ENCODE measurements around the gene UMPS. TPM values are rescaled to one million over a fixed set of nuclear protein-coding genes. Genes with fewer than 3 reads are reported as not detected.

UMPS gene
- total and polyA plus RNA-seq, 2 experiments from 2014 or later: 29.8 to 38.7 TPM

GRCh38 chr3:124691599-124691998, 38.7 kb upstream of the UMPS start:
- H3K4me3 ChIP-seq: no peak overlapping the region
- no peak overlapping the region for H3K4me2 ChIP-seq (ENCODE audit: unreplicated experiment)
- H4K20me1 ChIP-seq (ENCODE audit: insufficient read depth): no peaks in the 10 kb centered on the region
- TF ChIP-seq EZH2 (IDR thresholded peaks at IDR 0.05; ENCODE audit: insufficient read depth, poor library complexity, severe bottlenecking) (no peak), EZH2phosphoT487 (IDR thresholded peaks at IDR 0.05; ENCODE audit: insufficient read depth, low read depth) (no peak)
- no peaks in the 10 kb centered on the region for H3K79me2 ChIP-seq (ENCODE audit: insufficient read depth)
- H3K9me2 ChIP-seq (ENCODE audit: insufficient read depth): no peaks in the 10 kb centered on the region
- 22 to 31% methylated on average over 3 of the region's 3 CpGs for WGBS, 2 experiments (ENCODE audit: low coverage in 1 of 2, low lambda C conversion rate in 2 of 2, missing lambda C conversion rate in 2 of 2)
- no peaks in the 10 kb centered on the region for H3F3A ChIP-seq (ENCODE audit: insufficient read depth)
- no peaks in the 10 kb centered on the region for H3K4me1 ChIP-seq (ENCODE audit: insufficient read depth)
- H3K27ac ChIP-seq: no peak overlapping the region
- H3K9me3 ChIP-seq (ENCODE audit: low read depth): no peaks in the 10 kb centered on the region
- DNase-seq: no peak
- in situ Hi-C loops (cut with MboI): no loop called here
- no peak overlapping the region for H3K9ac ChIP-seq
- no peaks in the 10 kb centered on the region; the same call in 1 of the 2 replicates for H3K27me3 ChIP-seq (replicated peaks; ENCODE audit: insufficient read depth)
- H2AFZ ChIP-seq: no peak overlapping the region
- H3K36me3 ChIP-seq (ENCODE audit: low read depth): no peaks in the 10 kb centered on the region

GRCh38 chr3:124694486-124694885, 35.8 kb upstream of the UMPS start:
- Histone ChIP-seq H3K9me3 (ENCODE audit: low read depth) (no peaks in the 10 kb centered on the region), H3K36me3 (ENCODE audit: low read depth) (no peaks in the 10 kb centered on the region), H3K4me3 (no peak overlapping the region), H4K20me1 (ENCODE audit: insufficient read depth) (no peaks in the 10 kb centered on the region), H3K79me2 (ENCODE audit: insufficient read depth) (no peaks in the 10 kb centered on the region), H3K9me2 (ENCODE audit: insufficient read depth) (no peaks in the 10 kb centered on the region), H3K9ac (no peak overlapping the region), H2AFZ (no peak overlapping the region), H3K4me2 (ENCODE audit: unreplicated experiment) (no peak overlapping the region), H3K27me3 (replicated peaks; ENCODE audit: insufficient read depth) (no peaks in the 10 kb centered on the region; the same call in 1 of the 2 replicates), H3F3A (ENCODE audit: insufficient read depth) (no peaks in the 10 kb centered on the region), H3K4me1 (ENCODE audit: insufficient read depth) (no peaks in the 10 kb centered on the region), H3K27ac (no peak overlapping the region)
- in situ Hi-C loops (cut with MboI): no loop called here
- TF ChIP-seq EZH2 (IDR thresholded peaks at IDR 0.05; ENCODE audit: insufficient read depth, poor library complexity, severe bottlenecking) (no peak), EZH2phosphoT487 (IDR thresholded peaks at IDR 0.05; ENCODE audit: insufficient read depth, low read depth) (no peak)
- WGBS, 2 experiments (ENCODE audit: low coverage in 1 of 2, low lambda C conversion rate in 2 of 2, missing lambda C conversion rate in 2 of 2): 51 to 72% methylated on average over 5 of the region's 5 CpGs
- DNase-seq: no peak

GRCh38 chr3:124695369-124695768, 34.9 kb upstream of the UMPS start:
- TF ChIP-seq EZH2phosphoT487 (IDR thresholded peaks at IDR 0.05; ENCODE audit: insufficient read depth, low read depth): no peak
- Histone ChIP-seq H3K9me3 (ENCODE audit: low read depth) (no peaks in the 10 kb centered on the region), H3K27me3 (replicated peaks; ENCODE audit: insufficient read depth) (no peaks in the 10 kb centered on the region; the same call in 1 of the 2 replicates), H3K4me2 (ENCODE audit: unreplicated experiment) (no peak overlapping the region), H3K36me3 (ENCODE audit: low read depth) (no peaks in the 10 kb centered on the region), H3K9me2 (ENCODE audit: insufficient read depth) (no peaks in the 10 kb centered on the region), H3K4me3 (no peak overlapping the region), H3K27ac (no peak overlapping the region), H3K9ac (no peak overlapping the region), H2AFZ (no peak overlapping the region), H4K20me1 (ENCODE audit: insufficient read depth) (no peaks in the 10 kb centered on the region), H3K4me1 (ENCODE audit: insufficient read depth) (no peaks in the 10 kb centered on the region), H3F3A (ENCODE audit: insufficient read depth) (no peaks in the 10 kb centered on the region), H3K79me2 (ENCODE audit: insufficient read depth) (no peaks in the 10 kb centered on the region)
- no peak for DNase-seq
- in situ Hi-C loops (cut with MboI): no loop called here
- 68 to 70% methylated on average over 3 of the region's 3 CpGs for WGBS, 2 experiments (ENCODE audit: low coverage in 1 of 2, low lambda C conversion rate in 2 of 2, missing lambda C conversion rate in 2 of 2)

GRCh38 chr3:124696006-124696405, 34.2 kb upstream of the UMPS start:
- no peaks in the 10 kb centered on the region for H4K20me1 ChIP-seq (ENCODE audit: insufficient read depth)
- DNase-seq: no peak
- H3K4me3 ChIP-seq: no peak overlapping the region
- H2AFZ ChIP-seq: no peak overlapping the region
- no peak overlapping the region for H3K27ac ChIP-seq
- no peaks in the 10 kb centered on the region for H3K79me2 ChIP-seq (ENCODE audit: insufficient read depth)
- no peak overlapping the region for H3K9ac ChIP-seq
- H3F3A ChIP-seq (ENCODE audit: insufficient read depth): no peaks in the 10 kb centered on the region
- TF ChIP-seq EZH2phosphoT487 (IDR thresholded peaks at IDR 0.05; ENCODE audit: insufficient read depth, low read depth) (no peak), EZH2 (IDR thresholded peaks at IDR 0.05; ENCODE audit: insufficient read depth, poor library complexity, severe bottlenecking) (no peak)
- no peak overlapping the region for H3K4me2 ChIP-seq (ENCODE audit: unreplicated experiment)
- no peaks in the 10 kb centered on the region; the same call in 1 of the 2 replicates for H3K27me3 ChIP-seq (replicated peaks; ENCODE audit: insufficient read depth)
- WGBS, 2 experiments (ENCODE audit: low coverage in 1 of 2, low lambda C conversion rate in 2 of 2, missing lambda C conversion rate in 2 of 2): 61 to 63% methylated on average over 4 of the region's 4 CpGs
- in situ Hi-C loops (cut with MboI): no loop called here
- no peaks in the 10 kb centered on the region for H3K4me1 ChIP-seq (ENCODE audit: insufficient read depth)
- H3K9me2 ChIP-seq (ENCODE audit: insufficient read depth): no peaks in the 10 kb centered on the region
- H3K9me3 ChIP-seq (ENCODE audit: low read depth): no peaks in the 10 kb centered on the region
- no peaks in the 10 kb centered on the region for H3K36me3 ChIP-seq (ENCODE audit: low read depth)

GRCh38 chr3:124697302-124697701, 33.0 kb upstream of the UMPS start:
- H2AFZ ChIP-seq: no peak overlapping the region
- in situ Hi-C loops (cut with MboI): no loop called here
- H3K36me3 ChIP-seq (ENCODE audit: low read depth): no peaks in the 10 kb centered on the region
- H3K4me3 ChIP-seq: no peak overlapping the region
- H3K9me2 ChIP-seq (ENCODE audit: insufficient read depth): no peaks in the 10 kb centered on the region
- TF ChIP-seq EZH2 (IDR thresholded peaks at IDR 0.05; ENCODE audit: insufficient read depth, poor library complexity, severe bottlenecking) (no peak), EZH2phosphoT487 (IDR thresholded peaks at IDR 0.05; ENCODE audit: insufficient read depth, low read depth) (no peak)
- H3K4me2 ChIP-seq (ENCODE audit: unreplicated experiment): no peak overlapping the region
- H3K9me3 ChIP-seq (ENCODE audit: low read depth): no peaks in the 10 kb centered on the region
- DNase-seq: no peak
- no peak overlapping the region for H3K27ac ChIP-seq
- H3K79me2 ChIP-seq (ENCODE audit: insufficient read depth): no peaks in the 10 kb centered on the region
- no peaks in the 10 kb centered on the region for H4K20me1 ChIP-seq (ENCODE audit: insufficient read depth)
- H3F3A ChIP-seq (ENCODE audit: insufficient read depth): no peaks in the 10 kb centered on the region
- H3K27me3 ChIP-seq (replicated peaks; ENCODE audit: insufficient read depth): no peaks in the 10 kb centered on the region
- H3K9ac ChIP-seq: no peak overlapping the region
- peaks cover 11% of the 10 kb centered on the region for H3K4me1 ChIP-seq (ENCODE audit: insufficient read depth)
- WGBS, 2 experiments (ENCODE audit: low coverage in 1 of 2, low lambda C conversion rate in 2 of 2, missing lambda C conversion rate in 2 of 2): 82 to 93% methylated on average over 4 of the region's 4 CpGs

Measured in GM23248 (cell line).